Stimulated activated CD8-positive, alpha-beta memory T cell treated with anti-CD3 and anti-CD28 coated beads, Interleukin-7, amount 100 ng/mL, for 1 hour (primary cell): ENCODE data around the gene DHDH.

Experiments
- DNase-seq, 2 donors: peaks; one replicate each; pipeline ENCODE4 v3.0.0-alpha.2; 2020; ENCODE audit warnings: low read depth in 2 of 2

The DHDH gene

DNA sequence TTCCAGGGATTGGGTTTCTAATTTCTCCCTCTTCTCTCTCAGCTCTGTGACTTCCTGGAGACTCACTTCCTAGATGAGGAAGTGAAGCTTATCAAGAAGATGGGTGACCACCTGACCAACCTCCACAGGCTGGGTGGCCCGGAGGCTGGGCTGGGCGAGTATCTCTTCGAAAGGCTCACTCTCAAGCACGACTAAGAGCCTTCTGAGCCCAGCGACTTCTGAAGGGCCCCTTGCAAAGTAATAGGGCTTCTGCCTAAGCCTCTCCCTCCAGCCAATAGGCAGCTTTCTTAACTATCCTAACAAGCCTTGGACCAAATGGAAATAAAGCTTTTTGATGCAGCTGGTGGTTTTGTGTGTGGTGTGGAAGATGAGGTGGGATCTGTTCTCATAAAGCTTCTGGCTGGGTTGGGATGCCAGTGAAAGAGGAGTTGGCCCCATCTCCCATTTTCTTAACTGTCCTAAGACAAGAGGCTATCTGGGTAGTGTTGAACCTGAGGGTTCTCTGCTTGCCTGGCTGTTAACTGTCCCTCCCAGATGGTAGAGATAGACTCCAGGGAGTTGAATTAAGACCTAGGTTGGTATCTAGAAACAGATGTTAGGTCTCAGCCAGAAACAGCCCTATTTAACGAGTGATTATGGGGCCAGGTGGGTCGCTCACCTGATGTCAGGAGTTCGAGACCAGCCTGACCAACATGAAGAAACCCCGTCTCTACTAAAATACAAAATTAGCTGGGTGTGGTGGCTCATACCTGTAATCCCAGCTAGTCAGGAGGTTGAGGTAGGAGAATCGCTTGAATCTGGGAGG lies 33.2 kb downstream of the DHDH start:
- no peak for DNase-seq

DNA sequence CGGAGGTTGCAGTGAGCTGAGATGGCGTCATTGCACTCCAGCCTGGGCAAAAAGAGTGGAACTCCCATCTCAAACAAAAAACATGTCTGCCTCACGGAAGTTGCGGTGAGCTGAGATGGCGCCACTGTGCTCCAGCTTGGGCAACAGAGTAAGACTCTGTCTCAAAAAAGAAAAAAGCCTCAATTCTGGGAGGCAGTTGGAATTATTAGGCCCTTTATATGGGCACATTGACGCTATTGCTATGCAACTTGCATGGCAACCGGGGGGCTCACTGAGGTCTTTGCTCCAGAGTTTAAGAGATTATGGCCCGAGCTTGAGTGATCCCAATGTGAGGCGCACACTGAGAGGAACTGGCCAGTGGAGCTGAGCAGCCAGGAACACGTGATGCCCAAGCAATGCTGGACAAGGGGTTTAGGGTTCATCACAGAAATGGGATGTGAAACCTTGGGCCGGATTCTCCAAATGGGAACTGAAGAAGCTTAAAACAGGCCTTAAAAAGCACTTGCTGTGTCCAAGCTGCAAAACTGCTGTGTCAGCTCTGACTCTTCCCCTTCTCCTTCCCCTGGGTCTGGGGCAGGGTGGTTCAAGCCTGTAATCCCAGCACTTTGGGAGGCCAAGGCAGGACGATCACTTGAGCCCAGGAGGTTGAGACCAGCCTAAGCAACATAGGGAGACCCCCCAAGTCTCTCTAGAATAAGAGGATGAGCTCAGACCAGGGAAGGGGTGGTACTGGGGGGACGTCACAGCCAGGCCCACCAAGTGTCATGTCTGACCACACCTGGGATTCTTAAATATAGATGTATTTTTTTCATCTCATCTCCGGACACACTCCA lies 34.1 kb downstream of the DHDH start:
- no peak for DNase-seq

DNA sequence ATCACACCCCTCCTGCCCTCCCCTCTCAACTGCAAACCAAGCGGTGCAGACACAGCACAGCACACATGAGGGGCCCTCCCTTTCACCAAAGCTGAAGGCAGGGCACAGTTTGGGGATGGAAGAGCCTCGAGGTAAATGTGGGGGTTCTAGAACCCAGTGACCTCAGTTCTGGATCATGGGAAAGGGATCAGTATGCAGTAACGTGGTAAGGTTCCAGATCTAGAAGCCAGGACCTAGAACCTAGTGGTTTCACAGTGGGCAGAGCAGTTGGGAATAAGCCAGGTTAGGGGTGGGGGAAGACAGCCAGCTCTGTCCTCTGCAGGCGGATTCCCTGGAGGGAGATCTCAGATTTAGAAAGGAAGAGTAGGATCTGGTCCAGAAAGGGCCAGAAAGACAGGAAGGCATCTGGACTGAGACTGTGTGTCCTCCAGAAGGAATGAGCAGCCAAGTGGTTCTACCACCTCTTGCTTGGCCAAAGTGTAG lies 34.7 kb downstream of the DHDH start:
- no peak for DNase-seq

DNA sequence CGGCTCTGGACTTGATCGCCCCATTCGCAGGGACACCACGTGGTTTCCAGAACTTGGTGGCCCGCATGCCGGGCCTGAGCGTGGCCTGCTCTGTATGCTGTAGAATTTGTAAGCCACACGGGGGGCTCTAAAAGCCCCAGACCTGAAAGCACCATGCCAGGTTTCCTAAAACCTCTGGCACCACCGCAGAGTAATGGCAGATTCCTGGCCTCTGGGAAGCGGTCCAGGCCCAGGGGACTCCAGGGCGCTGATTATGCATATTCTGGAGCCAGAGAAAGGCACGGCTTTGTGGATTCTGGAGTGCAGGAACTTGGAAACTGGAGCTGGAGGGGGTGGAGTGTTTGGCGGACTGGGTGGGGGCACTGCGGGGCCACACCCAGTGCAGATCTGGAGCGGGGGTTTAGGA lies 35.3 kb downstream of the DHDH start:
- DNase-seq = no peak

DNA sequence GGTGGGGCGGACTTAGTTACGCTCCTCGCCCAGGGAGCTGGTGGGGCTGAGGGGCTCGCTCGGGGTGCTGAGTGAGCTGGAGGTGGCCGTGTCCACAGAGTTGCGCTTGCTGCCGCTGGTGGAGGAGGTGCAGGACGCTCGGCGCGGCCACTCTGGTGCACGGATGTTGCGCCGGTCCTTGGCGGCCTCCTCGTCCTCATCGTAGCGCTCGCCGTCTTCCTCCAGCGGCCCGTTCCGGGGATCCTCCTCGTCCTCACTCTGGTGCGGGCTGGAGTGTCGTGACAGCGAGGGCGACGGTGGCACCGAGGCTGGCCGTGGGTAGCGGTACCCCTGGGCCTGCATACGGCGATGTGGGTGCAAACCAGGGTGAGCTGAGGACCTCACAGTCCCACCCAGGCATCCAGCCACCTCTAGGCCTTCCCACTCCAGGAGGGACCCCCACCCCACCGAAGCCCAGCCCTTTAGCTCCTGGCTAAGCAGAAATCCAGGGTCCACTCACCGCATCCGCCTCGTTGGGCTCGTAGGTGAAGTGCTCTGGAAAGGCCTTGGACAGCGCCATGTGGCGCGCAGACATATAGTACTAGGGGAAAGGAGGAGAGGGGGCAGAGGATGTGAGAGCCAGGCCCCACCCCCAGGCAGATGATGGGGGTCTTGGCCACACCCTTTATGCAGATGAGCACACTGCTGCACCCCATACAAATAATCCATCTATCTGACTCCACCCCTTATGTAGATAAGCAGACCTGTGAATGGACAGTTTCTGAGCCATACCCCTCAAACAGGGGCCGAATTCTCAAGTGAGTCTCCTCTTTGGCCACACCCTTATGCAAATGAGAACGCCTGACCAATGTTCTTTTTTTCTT lies 36.0 kb downstream of the DHDH start:
- DNase-seq = no peak

DNA sequence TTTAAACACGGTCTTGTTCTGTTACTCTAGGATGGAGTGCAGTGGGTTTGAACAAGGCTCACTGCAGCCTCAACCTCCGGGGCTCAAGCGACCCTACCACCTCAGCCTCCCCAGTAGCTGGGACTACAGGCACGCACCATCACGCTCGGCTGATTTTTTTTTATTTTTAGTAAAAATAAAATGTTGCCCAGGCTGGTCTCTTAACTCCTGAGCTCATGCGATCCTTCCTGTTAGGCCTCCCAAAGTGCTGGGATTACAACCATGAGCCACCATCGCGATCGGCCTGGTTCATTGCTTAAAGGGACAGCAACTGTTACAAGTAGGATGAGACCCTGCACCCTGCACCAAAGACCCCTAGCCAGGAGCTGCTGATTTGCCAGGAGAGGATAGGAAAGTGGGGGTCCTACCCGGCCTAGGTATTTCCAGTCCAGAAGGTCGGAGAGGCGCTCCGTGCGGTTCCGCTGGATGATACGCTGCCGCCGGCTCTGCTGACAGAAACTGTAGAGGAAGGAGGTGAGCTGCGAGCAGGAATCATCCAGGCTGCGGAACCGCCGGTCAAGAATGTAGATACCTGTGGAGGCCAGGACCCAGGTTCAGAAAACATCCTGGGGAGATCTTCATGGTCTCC lies 36.8 kb downstream of the DHDH start:
- DNase-seq = no peak

DNA sequence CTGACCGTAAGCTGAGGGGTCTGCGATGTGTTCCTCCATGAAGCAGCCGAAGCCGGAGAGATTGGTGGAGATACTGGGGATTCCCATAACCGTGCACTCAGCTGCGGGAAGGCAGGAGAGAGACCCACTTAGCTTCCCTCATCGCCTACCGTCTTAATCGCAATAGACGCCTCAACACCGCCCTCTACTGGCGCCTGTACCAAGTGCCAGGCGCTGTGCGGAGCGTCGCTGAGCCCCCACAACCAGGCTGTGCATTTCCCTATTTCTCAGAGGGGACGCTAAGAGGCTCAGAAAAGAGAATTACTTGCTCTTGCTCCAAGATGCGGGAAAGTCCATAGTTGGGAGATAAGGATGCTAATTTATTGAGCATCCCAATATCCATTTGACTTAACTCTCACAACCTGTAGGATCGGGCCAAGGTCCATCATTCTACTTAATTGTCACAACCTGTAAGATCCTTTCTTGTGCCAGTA lies 37.5 kb downstream of the DHDH start:
- peak; percentile 65 to 82 for DNase-seq

DNA sequence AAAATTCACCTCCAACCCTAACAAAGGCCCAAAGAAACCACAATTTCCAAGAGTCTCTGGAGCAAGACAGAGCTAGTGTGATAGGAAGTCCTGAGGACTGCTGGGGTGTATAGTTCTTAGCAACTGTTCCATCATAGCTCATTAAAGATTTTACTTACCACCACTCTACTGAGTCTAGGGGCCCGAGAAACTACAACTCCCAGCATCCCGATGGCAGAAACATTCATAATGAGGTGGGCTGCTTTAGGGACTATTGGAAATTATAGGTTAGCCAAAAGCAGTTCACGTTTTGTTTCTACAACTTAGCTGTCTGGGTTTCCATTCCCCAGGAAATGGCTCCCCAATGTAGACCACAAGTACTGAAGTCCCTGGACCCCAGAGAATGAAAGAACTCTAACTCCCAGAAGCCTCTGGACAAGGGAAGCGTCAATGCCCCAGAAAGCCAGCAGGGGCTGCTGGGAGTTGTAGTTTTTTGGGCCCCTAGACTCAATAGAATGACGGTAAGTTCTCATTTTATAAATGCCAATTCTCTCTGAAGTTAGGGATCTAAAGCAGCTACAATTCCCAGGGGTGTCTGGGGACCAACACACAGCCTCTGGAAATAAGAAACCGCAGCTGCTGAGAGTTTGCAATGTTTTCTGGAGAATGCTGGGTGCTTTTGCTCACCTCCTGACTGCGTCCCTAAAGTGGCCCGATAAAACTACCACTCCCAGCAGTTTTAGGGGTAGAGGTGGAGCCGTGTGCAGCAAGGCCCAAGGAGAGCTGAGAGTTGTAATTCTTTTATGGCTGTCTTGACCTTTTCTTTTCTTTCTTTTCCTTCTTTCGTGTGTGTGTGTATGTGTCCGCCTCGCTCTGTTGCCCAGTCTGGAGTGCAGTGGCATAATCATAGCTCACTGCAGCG lies 42.7 kb downstream of the DHDH start:
- no peak for DNase-seq

DNA sequence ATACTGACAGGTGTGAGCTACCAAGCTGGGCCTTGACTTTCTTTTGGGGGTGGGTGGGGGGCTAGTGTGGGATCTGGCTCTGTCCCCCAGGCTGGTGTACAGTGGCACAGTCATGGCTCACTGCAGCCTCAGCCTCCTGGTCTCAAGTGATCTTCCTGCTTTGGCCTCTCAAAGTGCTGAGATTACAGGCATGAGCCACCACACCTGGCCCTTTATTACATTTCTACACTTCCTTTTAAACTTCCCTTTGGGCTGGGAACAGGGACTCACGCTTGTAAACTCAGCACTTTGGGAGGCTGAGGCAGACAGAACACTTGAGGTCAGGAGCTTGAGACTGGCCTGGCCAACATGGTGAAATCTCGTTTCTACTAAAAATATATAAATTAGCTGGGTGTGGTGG lies 43.6 kb downstream of the DHDH start:
- DNase-seq = no peak

DNA sequence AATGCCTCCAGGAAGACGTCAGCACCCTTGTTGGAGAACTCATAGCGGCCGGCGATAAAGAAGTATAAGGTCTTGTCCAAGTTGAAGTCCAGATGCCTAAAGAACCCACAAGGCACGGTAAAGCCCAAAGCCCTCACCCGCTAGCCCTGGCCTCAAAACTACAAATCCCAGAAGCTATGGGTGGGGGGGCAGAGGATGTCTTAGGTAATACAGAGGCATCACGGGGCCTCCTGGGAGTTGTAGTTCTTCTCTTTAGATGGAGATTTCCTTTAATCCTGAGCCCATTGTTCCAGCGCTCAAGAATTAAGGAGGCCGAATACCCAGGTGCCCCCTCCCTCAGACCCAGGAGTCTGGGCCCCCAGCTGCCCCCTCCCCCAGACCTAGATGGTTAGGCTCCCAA lies 48.8 kb downstream of the DHDH start:
- DNase-seq = no peak

DNA sequence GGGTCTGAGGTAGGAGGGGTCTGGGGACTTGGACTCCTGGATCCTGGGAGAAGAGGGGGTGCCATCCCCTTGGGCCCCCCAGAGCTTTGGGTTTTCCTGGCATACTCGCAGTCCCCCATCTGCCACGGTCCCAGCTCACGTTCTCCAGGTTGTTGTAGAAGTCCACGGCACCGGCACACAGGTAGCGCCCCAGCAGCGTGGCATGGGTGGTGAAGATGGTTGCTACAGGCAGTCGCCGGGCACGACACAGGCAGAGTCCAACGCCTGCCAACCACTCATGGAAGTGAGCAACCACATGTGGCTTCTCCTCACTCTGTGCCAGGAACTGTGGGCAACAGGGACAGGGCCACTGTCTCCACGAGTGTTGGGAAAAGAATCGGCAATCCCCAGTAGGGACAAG lies 52.2 kb downstream of the DHDH start:
- DNase-seq = no peak

DNA sequence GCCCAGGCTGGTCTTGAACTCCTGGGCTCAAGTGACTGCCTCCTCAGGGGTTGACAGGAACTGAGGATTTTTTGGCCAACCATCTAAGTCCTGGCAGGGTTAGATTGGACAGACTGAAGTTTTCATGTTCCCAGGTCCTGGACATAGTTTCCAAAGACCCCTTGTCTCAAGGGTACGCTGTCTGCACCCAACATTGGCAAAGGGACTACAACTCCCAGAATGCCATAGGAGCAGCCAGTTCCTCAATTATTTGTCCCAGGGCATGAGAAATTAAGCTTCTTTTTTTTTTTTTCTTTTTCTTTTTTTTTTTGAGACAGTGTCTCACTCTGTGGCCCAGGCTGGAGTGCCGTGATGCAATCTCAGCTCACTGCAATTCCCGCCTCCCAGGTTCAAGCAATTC lies 52.7 kb downstream of the DHDH start:
- no peak for DNase-seq

DNA sequence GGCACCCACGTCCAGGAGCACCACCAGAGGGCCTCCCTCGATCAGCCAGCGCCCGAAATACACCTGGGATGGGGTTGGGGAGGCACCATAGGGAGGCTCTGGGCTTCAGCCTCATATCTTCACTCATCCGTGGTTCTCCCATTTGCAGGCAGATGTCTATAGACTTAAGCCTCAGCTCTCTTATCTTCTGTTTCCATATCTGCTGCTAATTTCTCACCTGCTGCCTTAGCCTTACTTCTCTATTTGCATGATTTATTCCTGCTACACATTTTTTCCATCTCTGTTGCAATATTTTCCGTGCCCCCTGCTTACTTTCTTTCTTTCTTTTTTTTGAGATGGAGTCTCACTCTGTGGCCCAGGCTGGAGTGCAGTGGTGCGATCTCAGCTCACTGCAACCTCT lies 53.8 kb downstream of the DHDH start:
- DNase-seq = no peak

DNA sequence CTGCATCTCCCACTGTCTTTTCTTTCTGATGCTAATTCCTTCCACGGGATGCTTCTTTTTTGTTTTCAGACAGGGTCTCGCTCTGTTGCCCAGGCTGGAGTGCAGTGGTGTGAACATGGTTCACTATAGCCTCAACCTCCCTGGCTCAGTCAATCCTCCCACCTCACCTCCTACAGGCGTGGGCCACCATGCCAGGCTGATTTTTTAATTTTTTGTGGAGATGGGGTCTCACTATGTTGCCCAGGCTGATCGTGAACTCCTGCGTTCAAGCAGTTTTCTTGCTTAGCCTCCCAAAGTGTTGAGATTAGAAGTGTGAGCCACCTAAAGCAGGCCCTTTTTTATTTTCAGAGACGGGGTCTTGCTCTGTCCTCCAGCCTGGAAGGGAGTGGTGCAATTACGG lies 54.8 kb downstream of the DHDH start:
- no peak for DNase-seq

DNA sequence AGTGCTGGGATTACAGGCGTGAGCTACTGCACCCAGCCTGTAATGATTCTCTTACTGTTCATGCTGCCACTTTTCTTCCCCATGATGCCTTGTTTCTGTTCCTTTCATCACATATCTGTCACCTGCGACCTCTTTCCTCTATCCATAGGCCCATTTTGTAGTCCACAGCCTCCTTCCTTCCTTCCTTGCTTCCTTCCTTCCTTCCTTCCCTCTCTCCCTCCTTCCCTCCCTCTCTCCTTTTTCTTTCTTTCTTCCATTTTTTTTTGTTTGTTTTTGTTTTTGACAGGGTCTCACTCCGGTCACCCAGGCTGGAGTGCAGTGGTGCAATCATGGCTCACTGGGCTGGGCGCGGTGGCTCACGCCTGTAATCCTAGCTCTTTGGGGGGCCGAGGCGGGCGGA lies 55.4 kb downstream of the DHDH start:
- DNase-seq = no peak

DNA sequence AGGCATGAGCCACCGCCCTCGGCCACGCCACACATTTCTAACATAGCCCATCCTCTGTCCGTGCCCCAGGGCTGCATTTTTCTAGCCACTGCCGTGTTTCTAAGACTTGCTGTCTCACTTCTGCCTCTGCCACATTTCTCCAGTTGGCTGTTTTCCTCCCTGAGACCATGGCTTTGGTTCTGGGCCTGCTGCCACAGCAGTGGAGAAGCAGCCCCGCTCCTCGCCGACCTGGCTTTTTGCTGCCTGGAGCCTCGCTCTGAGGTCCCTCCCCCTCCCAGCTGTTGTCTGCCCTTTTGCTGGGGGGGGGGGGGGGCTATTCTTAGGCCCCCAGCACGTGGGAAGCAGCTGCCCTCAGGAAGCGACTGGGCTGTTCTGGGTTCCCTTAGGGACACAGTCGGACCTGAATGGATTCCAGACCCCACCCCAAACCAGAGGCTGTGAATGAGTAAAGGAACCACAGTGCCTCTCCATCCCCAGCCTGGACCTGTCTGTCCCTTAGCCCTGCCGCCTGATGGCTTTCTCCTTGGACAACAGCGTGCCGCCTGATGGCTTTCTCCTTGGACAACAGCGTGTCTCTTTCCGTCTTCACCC lies 56.3 kb downstream of the DHDH start:
- no peak for DNase-seq

DNA sequence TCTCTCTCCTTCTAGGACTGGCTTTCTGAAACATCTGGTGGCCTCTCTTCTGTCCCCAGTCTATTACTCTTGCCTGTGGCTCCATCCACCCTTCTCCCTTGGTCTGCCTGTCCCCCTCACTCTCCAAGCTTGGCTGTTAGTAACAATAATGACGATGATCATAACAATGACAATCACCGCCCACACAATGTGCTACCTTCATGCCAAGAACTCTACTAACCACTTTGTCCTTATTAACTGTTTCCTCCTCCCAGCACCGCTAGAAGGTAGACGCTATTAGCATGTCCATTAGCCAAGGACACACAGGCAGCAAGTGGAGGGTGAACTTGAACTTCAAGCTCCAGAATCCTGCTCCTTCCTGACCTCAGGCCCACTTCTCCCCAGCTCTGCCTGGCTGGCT lies 56.9 kb downstream of the DHDH start:
- no peak for DNase-seq

DNA sequence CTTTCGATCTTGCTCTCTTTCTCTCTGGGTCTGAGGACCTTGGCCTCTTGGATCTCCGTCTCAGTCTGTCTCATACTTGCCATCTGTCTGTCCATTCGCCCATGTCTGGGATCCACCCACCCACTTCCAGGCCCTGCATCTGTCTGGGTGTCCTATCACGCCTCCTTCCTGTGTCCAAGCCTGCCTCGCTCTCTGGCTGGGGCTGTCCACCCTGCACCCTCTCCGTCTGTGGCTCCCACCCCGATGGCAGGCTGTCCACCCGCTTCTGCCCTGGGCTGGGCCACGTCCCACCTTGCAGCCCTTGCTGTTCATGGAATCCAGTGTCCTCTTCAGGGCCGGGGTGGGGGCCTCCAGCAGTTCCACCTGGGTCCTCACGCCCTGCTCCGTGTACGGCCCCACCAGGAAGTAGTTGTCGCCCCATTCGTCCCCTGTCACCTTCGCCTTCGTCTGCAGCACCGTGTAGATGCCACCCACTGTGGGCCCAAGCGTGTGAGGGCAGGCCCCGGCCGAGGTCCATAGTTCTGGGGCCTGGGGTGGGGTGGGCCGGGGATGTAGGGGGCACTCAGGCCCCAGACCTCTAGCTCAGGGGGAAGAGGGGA lies 57.6 kb downstream of the DHDH start:
- no peak for DNase-seq

DNA sequence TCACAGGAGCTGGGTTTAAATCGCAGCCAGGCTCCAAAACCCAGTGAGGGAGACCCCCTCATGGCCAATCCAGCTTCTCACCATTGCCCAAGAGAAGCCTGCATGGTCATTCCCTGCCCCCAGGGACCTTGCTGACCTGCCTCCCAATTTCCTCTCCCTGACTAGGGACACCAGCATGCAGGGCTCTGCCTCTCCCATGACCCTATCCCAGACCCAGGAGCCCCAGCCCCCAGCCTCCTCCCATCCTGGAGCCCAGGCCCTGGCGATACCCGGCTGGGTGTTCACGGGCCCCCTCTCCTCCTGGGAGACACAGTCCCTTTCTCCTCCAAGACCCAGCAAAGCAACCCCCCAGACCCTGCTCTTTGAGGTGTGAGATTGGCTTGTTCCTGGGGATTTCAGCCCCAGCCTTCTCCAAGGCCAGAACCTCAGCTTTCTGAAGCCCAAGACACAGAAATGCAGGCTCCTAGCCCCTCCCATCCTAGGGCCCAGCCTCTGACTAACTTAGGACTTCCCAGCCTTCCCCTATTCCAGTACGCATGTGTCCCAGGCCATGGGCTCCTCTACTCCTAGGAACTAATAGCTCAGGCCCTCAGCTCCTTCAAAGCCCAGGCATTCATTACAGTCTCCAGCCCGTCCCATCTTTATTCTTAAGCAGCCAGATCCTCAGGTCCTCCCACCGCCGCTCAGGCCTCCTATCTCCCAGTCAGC lies 58.5 kb downstream of the DHDH start:
- DNase-seq = no peak
